Ovary (tissue), 9 donors: ENCODE data around the gene DESI1. TPM values are rescaled to one million over a fixed set of nuclear protein-coding genes. Genes with fewer than 3 reads are reported as not detected.

Experiments used
- DNase-seq, 5 donors: peaks; one replicate each; pipeline ENCODE4 v3.0.0-alpha.2; 2019 to 2020
- H3K27ac ChIP-seq, 2 donors: fragments of 200-600 bp; one replicate each; pipeline versions ENCODE4 v1.5.1 to v1.8.0; 2019 to 2022
- H3K27me3 ChIP-seq: fragments of 200-600 bp; one replicate; pipeline ENCODE4 v1.8.0; 2022
- H3K36me3 ChIP-seq: fragments of 200-600 bp; sonication (generic); one replicate; pipeline ENCODE4 v1.5.1; 2019
- H3K4me1 ChIP-seq: one replicate; pipeline ENCODE4 v1.8.1; 2013; ENCODE audit warnings: mild to moderate bottlenecking, moderate library complexity; ENCODE audit not compliant: insufficient read depth
- H3K4me3 ChIP-seq: fragments of 200-600 bp; sonication (generic); one replicate; pipeline ENCODE4 v1.5.1; 2017
- H3K9me3 ChIP-seq, 2 donors: fragments of 200-600 bp in 1 of 2; sonication (generic) in 1 of 2; one replicate each; pipeline versions ENCODE4 v1.5.1 to v1.8.1; 2013 to 2019; ENCODE audit warnings: mild to moderate bottlenecking in 1 of 2, moderate library complexity in 1 of 2
- CTCF ChIP-seq, 3 donors: fragments of 450-650 bp in 2 of 3; fragments of 200-600 bp in 1 of 3; IDR thresholded peaks; one replicate each; pipeline versions ENCODE4 v1.5.1 to v1.8.0; 2016 to 2022; ENCODE audit warnings: antibody characterized with exemption in 3 of 3, mild to moderate bottlenecking in 1 of 3
- EP300 ChIP-seq: sonication (generic); formaldehyde crosslinking; IDR thresholded peaks from one replicate; pipeline ENCODE4 v1.6.1; 2017; ENCODE audit warnings: antibody characterized with exemption
- POLR2A ChIP-seq: fragments of 450-650 bp; IDR thresholded peaks from one replicate; pipeline ENCODE4 v1.6.1; 2017; ENCODE audit warnings: antibody characterized with exemption, mild to moderate bottlenecking, moderate library complexity
- WGBS, 3 donors: extraction: QIAGEN DNeasy Blood & Tissue Kit in 1 of 3; methylation state at CpG; one replicate each; pipeline versions ENCODE4 v1.1.5 to v1.1.7; 2013 to 2017; 5-methylcytosine and 5-hydroxymethylcytosine counted together
- intact Hi-C, 4 donors: fragments of 100-400 bp; cut with DNase I; formaldehyde crosslinking; loops; one replicate each; pipeline versions ENCODE4 v1.11.0 to v1.15.1; 2022 to 2023
- polyA plus RNA-seq, 2 donors: library from polyadenylated mRNA; stranded (reverse); fragments of 200-250 nt in 1 of 2; fragments of 350-450 nt in 1 of 2; fragmentation: Illumina TruSeq in 1 of 2; extraction: RNeasy Lipid Tissue Mini Kit (QIAGEN cat#74804) in 1 of 2; gene quantifications; one replicate each; pipeline ENCODE4 v1.2.3, GENCODE V29; 2013 to 2014
- total RNA-seq, 7 donors: library from RNA; depleted of rRNA in 2 of 7; stranded (reverse); fragments of >200 nt in 2 of 7; fragmentation: NEBNext Ultra II Directional in 3 of 7; extraction: Animal tissue kit (Norgen Biotek cat#: 25700) in 3 of 7; gene quantifications; one replicate each; pipeline versions ENCODE4 v1.1.0 to v1.2.4, GENCODE V29; 2016 to 2023
- donor health status: DM: no; HTN: no; CAD: no; lungs with moderate emphysema.
- donor health status: DM: no; HTN: no; CAD: no.
- donor health status: Bipolar disorder and iron deficiency.
- donor health status: DM: yes; HTN: yes; CAD: no.
- donor health status: DM: no; HTN: no; CAD: no.
- donor health status: DM: yes; HTN: yes; CAD: no.

Gene DESI1
- total and polyA plus RNA-seq, 9 donors = 10.8 to 34.5 (median 22.8) TPM

- peak overlapping the region; percentile 21 to 73 for H3K27ac ChIP-seq
- no peaks in the 10 kb centered on the region for H3K27me3 ChIP-seq
- DNase-seq = peak in 1 of 5 donors; percentile 41
- TF ChIP-seq CTCF (IDR thresholded peaks at IDR 0.05) (no peak), EP300 (no peak), POLR2A (no peak)
- no peaks in the 10 kb centered on the region for H3K9me3 ChIP-seq
- H3K36me3 ChIP-seq = no peaks in the 10 kb centered on the region
- intact Hi-C loops = no loop called here
- H3K4me3 ChIP-seq = no peak overlapping the region
- H3K4me1 ChIP-seq = peaks cover 12% of the 10 kb centered on the region
- WGBS, 3 donors = 84 to 93% (median 86%) methylated on average over 12 of the region's 12 CpGs
Measured at GRCh38 chr22:41579297-41579996, 41.4 kb downstream of the DESI1 start.

- Histone ChIP-seq H3K36me3 (no peaks in the 10 kb centered on the region), H3K9me3 (no peaks in the 10 kb centered on the region), H3K4me1 (peaks cover 14% of the 10 kb centered on the region), H3K27me3 (no peaks in the 10 kb centered on the region), H3K4me3 (no peak overlapping the region), H3K27ac (peak overlapping the region; percentile 21 to 73)
- WGBS, 3 donors = 37 to 73% (median 50%) methylated on average over 9 of the region's 9 CpGs
- TF ChIP-seq POLR2A (no peak), CTCF (IDR thresholded peaks at IDR 0.05) (no peak), EP300 (no peak)
- intact Hi-C loops = no loop called here
- DNase-seq = peak in 2 of 5 donors; percentile 47 to 54
Measured at GRCh38 chr22:41578818-41579217, 42.0 kb downstream of the DESI1 start.

- H3K4me1 ChIP-seq = peaks cover 14% of the 10 kb centered on the region
- no peak for TF ChIP-seq POLR2A
- no peak for TF ChIP-seq CTCF (IDR thresholded peaks at IDR 0.05)
- intact Hi-C loops = no loop called here
- no peaks in the 10 kb centered on the region for H3K9me3 ChIP-seq
- H3K4me3 ChIP-seq = no peak overlapping the region
- H3K36me3 ChIP-seq = no peaks in the 10 kb centered on the region
- no peaks in the 10 kb centered on the region for H3K27me3 ChIP-seq
- WGBS, 3 donors = 77 to 87% (median 78%) methylated on average over 8 of the region's 8 CpGs
- peak in 2 of 5 donors; percentile 34 to 38 for DNase-seq
- peak overlapping the region in 1 of 2 donors; percentile 73 for H3K27ac ChIP-seq
Measured at GRCh38 chr22:41578114-41578513, 42.7 kb downstream of the DESI1 start.

GRCh38 chr22:41576877-41577276 is 44.0 kb downstream of the DESI1 start:
- peak; percentile 15 to 64 (median 64) for TF ChIP-seq CTCF (IDR thresholded peaks at IDR 0.05)
- TF ChIP-seq EP300 = no peak
- Histone ChIP-seq H3K27me3 (no peaks in the 10 kb centered on the region), H3K27ac (no peak overlapping the region), H3K4me1 (peaks cover 14% of the 10 kb centered on the region), H3K9me3 (no peaks in the 10 kb centered on the region), H3K36me3 (no peaks in the 10 kb centered on the region), H3K4me3 (no peak overlapping the region)
- intact Hi-C loops = no loop called here
- peak in 2 of 5 donors; percentile 68 to 71 for DNase-seq
- WGBS, 3 donors = 63 to 78% (median 64%) methylated on average over 8 to 9 of the region's 9 CpGs
